NCI-H2107 treated with DMSO at 0.1 percent for 48 hours (cell line): ENCODE data around the gene SNX10.

Source experiments
- DNase-seq: peaks from one replicate; lab custom pipeline; 2025; ENCODE audit not compliant: unreplicated experiment; lab: John Stamatoyannopoulos, UW

SNX10 gene

GRCh38 chr7:26295586-26295985 lies 3.9 kb downstream of the SNX10 start:
- no peak for DNase-seq

- DNase-seq: no peak
Measured at GRCh38 chr7:26298472-26299058, 6.9 kb downstream of the SNX10 start.

GRCh38 chr7:26305090-26305868 lies 13.6 kb downstream of the SNX10 start:
- no peak for DNase-seq

- no peak for DNase-seq
Measured at GRCh38 chr7:26305869-26306665, 14.4 kb downstream of the SNX10 start.

GRCh38 chr7:26306790-26307189 lies 15.1 kb downstream of the SNX10 start:
- DNase-seq: no peak

- DNase-seq: no peak
Measured at GRCh38 chr7:26307226-26307625, 15.6 kb downstream of the SNX10 start.

GRCh38 chr7:26307791-26308190 lies 16.1 kb downstream of the SNX10 start:
- no peak for DNase-seq

- no peak for DNase-seq
Measured at GRCh38 chr7:26308551-26308950, 16.9 kb downstream of the SNX10 start.

GRCh38 chr7:26309089-26309488 lies 17.4 kb downstream of the SNX10 start:
- no peak for DNase-seq

GRCh38 chr7:26311798-26312197 lies 20.1 kb downstream of the SNX10 start:
- no peak for DNase-seq

GRCh38 chr7:26317211-26317610 lies 25.5 kb downstream of the SNX10 start:
- no peak for DNase-seq

- no peak for DNase-seq
Measured at GRCh38 chr7:26318921-26319320, 27.3 kb downstream of the SNX10 start.

GRCh38 chr7:26319636-26320035 lies 28.0 kb downstream of the SNX10 start:
- no peak for DNase-seq

- DNase-seq: no peak
Measured at GRCh38 chr7:26320878-26321277, 29.2 kb downstream of the SNX10 start.

GRCh38 chr7:26321435-26321834 lies 29.8 kb downstream of the SNX10 start:
- no peak for DNase-seq

- no peak for DNase-seq
Measured at GRCh38 chr7:26326211-26326610, 34.5 kb downstream of the SNX10 start.

GRCh38 chr7:26328498-26329390 lies 37.1 kb downstream of the SNX10 start:
- no peak for DNase-seq

GRCh38 chr7:26329520-26330255 lies 38.0 kb downstream of the SNX10 start:
- no peak for DNase-seq

GRCh38 chr7:26331113-26331512 lies 39.5 kb downstream of the SNX10 start:
- DNase-seq: no peak

GRCh38 chr7:26331789-26332188 lies 40.1 kb downstream of the SNX10 start:
- no peak for DNase-seq
